Osteoblast (primary cell): ENCODE measurements around the gene NRF1. TPM values are rescaled to one million over a fixed set of nuclear protein-coding genes. Genes with fewer than 3 reads are reported as not detected.

Source experiments
- DNase-seq: peaks from one replicate; pipeline ENCODE4 v3.0.0; 2011; ENCODE audit warnings: low spot score, mixed read lengths; ENCODE audit not compliant: insufficient read length; ENCODE audit errors: missing footprints
- H2AFZ ChIP-seq: 2 replicates; pipeline ENCODE4 v1.6.0; 2011; ENCODE audit warnings: mild to moderate bottlenecking, low read length
- H3K27ac ChIP-seq: 2 replicates; pipeline ENCODE4 v1.5.1; 2011; ENCODE audit warnings: mild to moderate bottlenecking, low read depth, low read length, moderate library complexity
- H3K27me3 ChIP-seq: 2 replicates; pipeline ENCODE4 v1.6.0; 2012; ENCODE audit warnings: mild to moderate bottlenecking, control low read depth, inconsistent platforms, low read length, moderate library complexity; ENCODE audit not compliant: insufficient read depth
- H3K36me3 ChIP-seq: 2 replicates; pipeline ENCODE4 v1.5.1; 2011; ENCODE audit warnings: mild to moderate bottlenecking, low read length, control low read depth, moderate library complexity; ENCODE audit not compliant: insufficient read depth
- H3K4me1 ChIP-seq: 2 replicates; pipeline ENCODE4 v1.5.1; 2011; ENCODE audit warnings: mild to moderate bottlenecking, low read length, control low read depth, moderate library complexity; ENCODE audit not compliant: insufficient read depth
- H3K4me2 ChIP-seq: 2 replicates; pipeline ENCODE4 v1.6.0; 2011; ENCODE audit warnings: mild to moderate bottlenecking, low read length; ENCODE audit not compliant: insufficient read depth
- H3K4me3 ChIP-seq: fragments of 200-600 bp; sonication (generic); 3 replicates; pipeline ENCODE4 v1.5.1; 2012; ENCODE audit warnings: mild to moderate bottlenecking, low read length, inconsistent platforms; ENCODE audit not compliant: insufficient read depth
- H3K79me2 ChIP-seq: 2 replicates; pipeline ENCODE4 v1.6.0; 2012; ENCODE audit warnings: mild to moderate bottlenecking, low read length, control low read depth, inconsistent platforms; ENCODE audit not compliant: insufficient read depth
- H3K9me3 ChIP-seq: 2 replicates; pipeline ENCODE4 v1.5.1; 2011; ENCODE audit warnings: low read depth, low read length, control low read depth
- H4K20me1 ChIP-seq: 2 replicates; pipeline ENCODE4 v1.6.0; 2012; ENCODE audit warnings: mild to moderate bottlenecking, low read length, control low read depth; ENCODE audit not compliant: insufficient read depth
- total RNA-seq: library from RNA; depleted of rRNA; stranded (reverse); fragments of >200 nt; gene quantifications from 2 replicates; pipeline ENCODE4 v1.2.3, GENCODE V29; 2012
- TF ChIP-seq, protein P1 (sequence below): IDR thresholded peaks from 2 replicates; pipeline ENCODE4 v1.5.1; 2011; ENCODE audit warnings: mild to moderate bottlenecking, low read depth, low read length, moderate library complexity; ENCODE audit errors: extremely low read depth

NRF1 gene
- total RNA-seq, 1 donor = 14.8 TPM

DNA sequence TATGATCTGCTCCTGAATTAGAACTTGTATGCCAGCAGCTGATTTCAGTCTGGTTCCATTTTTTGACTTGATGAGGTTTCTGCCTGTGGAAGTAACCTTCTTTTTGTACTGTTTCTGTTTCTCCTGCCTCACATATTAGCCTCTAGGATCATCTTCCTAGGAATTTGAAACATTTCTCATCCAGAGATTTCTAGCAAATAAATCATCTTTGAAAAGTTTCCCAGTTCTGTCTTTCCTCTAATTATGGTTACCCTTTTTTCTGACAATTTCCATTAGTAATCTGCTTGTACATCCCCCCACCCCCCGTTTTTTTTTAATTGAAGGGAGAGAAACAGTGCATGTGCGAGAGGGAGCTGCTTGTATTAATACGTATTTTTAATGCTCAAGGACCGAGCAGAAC lies 92.2 kb downstream of the NRF1 start:
- H3K4me1 ChIP-seq = peaks cover 14% of the 10 kb centered on the region
- no peak overlapping the region for H3K4me2 ChIP-seq
- H2AFZ ChIP-seq = no peak overlapping the region
- H3K36me3 ChIP-seq = no peaks in the 10 kb centered on the region
- no peak overlapping the region for H3K4me3 ChIP-seq
- no peaks in the 10 kb centered on the region for H3K9me3 ChIP-seq
- DNase-seq = no peak
- TF ChIP-seq, protein P1, sequence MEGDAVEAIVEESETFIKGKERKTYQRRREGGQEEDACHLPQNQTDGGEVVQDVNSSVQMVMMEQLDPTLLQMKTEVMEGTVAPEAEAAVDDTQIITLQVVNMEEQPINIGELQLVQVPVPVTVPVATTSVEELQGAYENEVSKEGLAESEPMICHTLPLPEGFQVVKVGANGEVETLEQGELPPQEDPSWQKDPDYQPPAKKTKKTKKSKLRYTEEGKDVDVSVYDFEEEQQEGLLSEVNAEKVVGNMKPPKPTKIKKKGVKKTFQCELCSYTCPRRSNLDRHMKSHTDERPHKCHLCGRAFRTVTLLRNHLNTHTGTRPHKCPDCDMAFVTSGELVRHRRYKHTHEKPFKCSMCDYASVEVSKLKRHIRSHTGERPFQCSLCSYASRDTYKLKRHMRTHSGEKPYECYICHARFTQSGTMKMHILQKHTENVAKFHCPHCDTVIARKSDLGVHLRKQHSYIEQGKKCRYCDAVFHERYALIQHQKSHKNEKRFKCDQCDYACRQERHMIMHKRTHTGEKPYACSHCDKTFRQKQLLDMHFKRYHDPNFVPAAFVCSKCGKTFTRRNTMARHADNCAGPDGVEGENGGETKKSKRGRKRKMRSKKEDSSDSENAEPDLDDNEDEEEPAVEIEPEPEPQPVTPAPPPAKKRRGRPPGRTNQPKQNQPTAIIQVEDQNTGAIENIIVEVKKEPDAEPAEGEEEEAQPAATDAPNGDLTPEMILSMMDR = no peak
- H3K27me3 ChIP-seq = no peaks in the 10 kb centered on the region
- no peak overlapping the region for H3K27ac ChIP-seq
- H4K20me1 ChIP-seq = peaks cover 4% of the 10 kb centered on the region
- H3K79me2 ChIP-seq = no peaks in the 10 kb centered on the region

- H4K20me1 ChIP-seq = no peaks in the 10 kb centered on the region
- DNase-seq = no peak
- H3K36me3 ChIP-seq = peaks cover 21% of the 10 kb centered on the region
- TF ChIP-seq, protein P1 = no peak
- no peak overlapping the region for H3K27ac ChIP-seq
- no peak overlapping the region for H3K4me2 ChIP-seq
- no peaks in the 10 kb centered on the region for H3K9me3 ChIP-seq
- no peaks in the 10 kb centered on the region for H3K79me2 ChIP-seq
- peaks cover 3% of the 10 kb centered on the region for H3K4me1 ChIP-seq
- no peak overlapping the region for H3K4me3 ChIP-seq
- H3K27me3 ChIP-seq = no peaks in the 10 kb centered on the region
- no peak overlapping the region for H2AFZ ChIP-seq
Measured at GRCh38 chr7:129707910-129708499, 96.5 kb downstream of the NRF1 start.

GRCh38 chr7:129713544-129713943 lies 102.0 kb downstream of the NRF1 start:
- no peak overlapping the region for H3K27ac ChIP-seq
- no peak overlapping the region for H2AFZ ChIP-seq
- no peak overlapping the region for H3K4me2 ChIP-seq
- H3K27me3 ChIP-seq = no peaks in the 10 kb centered on the region
- H3K36me3 ChIP-seq = peaks cover 33% of the 10 kb centered on the region
- H4K20me1 ChIP-seq = no peaks in the 10 kb centered on the region
- TF ChIP-seq, protein P1 = no peak
- no peak for DNase-seq
- H3K4me3 ChIP-seq = no peak overlapping the region
- no peaks in the 10 kb centered on the region for H3K4me1 ChIP-seq
- H3K9me3 ChIP-seq = no peaks in the 10 kb centered on the region
- H3K79me2 ChIP-seq = no peaks in the 10 kb centered on the region

DNA sequence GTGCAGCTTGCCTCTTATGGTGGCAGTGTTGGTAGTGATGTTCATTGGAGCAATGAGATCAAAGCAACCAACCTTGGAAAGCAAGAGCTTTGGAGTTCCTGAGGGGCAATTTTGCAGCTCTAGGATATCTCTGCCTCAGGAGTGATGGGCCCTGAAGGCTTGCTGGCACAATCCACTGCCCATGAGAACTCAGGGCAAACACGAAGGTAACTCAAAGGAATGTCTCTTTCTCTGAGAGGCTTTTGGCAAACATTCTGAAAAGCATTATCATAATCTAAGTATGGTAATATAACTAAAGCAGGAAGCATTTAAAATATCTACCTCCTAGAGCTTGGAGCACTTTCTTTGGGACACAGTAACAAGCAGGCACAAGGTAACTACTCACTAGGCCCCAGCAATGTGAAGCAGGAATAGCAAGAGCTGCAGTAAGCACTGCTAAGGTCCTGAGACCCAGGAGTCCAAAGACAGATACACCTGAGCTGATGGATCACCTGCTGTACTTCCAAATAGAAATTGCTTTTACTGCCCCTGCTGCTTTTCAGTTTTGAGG lies 103.1 kb downstream of the NRF1 start:
- no peaks in the 10 kb centered on the region for H3K27me3 ChIP-seq
- no peak overlapping the region for H3K27ac ChIP-seq
- H3K4me3 ChIP-seq = no peak overlapping the region
- H2AFZ ChIP-seq = no peak overlapping the region
- no peaks in the 10 kb centered on the region for H4K20me1 ChIP-seq
- peaks cover 33% of the 10 kb centered on the region for H3K36me3 ChIP-seq
- no peak for DNase-seq
- no peaks in the 10 kb centered on the region for H3K4me1 ChIP-seq
- no peaks in the 10 kb centered on the region for H3K9me3 ChIP-seq
- no peaks in the 10 kb centered on the region for H3K79me2 ChIP-seq
- no peak overlapping the region for H3K4me2 ChIP-seq
- TF ChIP-seq, protein P1 = no peak
